Gastrocnemius medialis (tissue), 4 donors: ENCODE data around the gene APBA1. TPM values are rescaled to one million over a fixed set of nuclear protein-coding genes. Genes with fewer than 3 reads are reported as not detected.
A peak's percentile ranks its signal among the peaks of the same experiment; 100 is the strongest.

Experiments used
- ATAC-seq, 2 donors: fragments of 150-250 bp; one replicate each; pipeline ENCODE4 v1.9.1; 2016
- DNase-seq, 2 donors: peaks; one replicate each; pipeline ENCODE4 v3.0.0-alpha.2; 2019
- H3K27ac ChIP-seq, 4 donors: fragments of 200-600 bp; sonication (generic); 1 replicate in 1 of 4; 2 replicates in 3 of 4; pipeline ENCODE4 v1.5.1; 2016 to 2018; ENCODE audit warnings: mild to moderate bottlenecking in 2 of 4, moderate library complexity in 1 of 4
- H3K27me3 ChIP-seq, 3 donors: fragments of 200-600 bp; sonication (generic) in 2 of 3; 1 replicate in 1 of 3; 2 replicates in 2 of 3; pipeline versions ENCODE4 v1.5.1 to v1.6.0; 2016 to 2019; ENCODE audit warnings: mild to moderate bottlenecking in 1 of 3, moderate library complexity in 1 of 3
- H3K36me3 ChIP-seq, 2 donors: fragments of 200-600 bp; sonication (generic) in 1 of 2; one replicate each; pipeline ENCODE4 v1.5.1; 2017 to 2018
- H3K4me1 ChIP-seq, 2 donors: fragments of 200-600 bp; sonication (generic) in 1 of 2; one replicate each; pipeline ENCODE4 v1.5.1; 2016 to 2017; ENCODE audit warnings: mild to moderate bottlenecking in 2 of 2
- H3K4me3 ChIP-seq, 4 donors: fragments of 200-600 bp; sonication (generic) in 3 of 4; 1 replicate in 1 of 4; 2 replicates in 3 of 4; pipeline ENCODE4 v1.5.1; 2016 to 2019; ENCODE audit warnings: mild to moderate bottlenecking in 2 of 4
- H3K9me3 ChIP-seq, 3 donors: fragments of 200-600 bp; sonication (generic) in 2 of 3; 1 replicate in 1 of 3; 2 replicates in 2 of 3; pipeline ENCODE4 v1.5.1; 2016 to 2019
- POLR2A ChIP-seq, 2 donors: fragments of 450-650 bp; IDR thresholded peaks; one replicate each; pipeline ENCODE4 v1.6.1; 2017; ENCODE audit warnings: antibody characterized with exemption in 2 of 2, mild to moderate bottlenecking in 2 of 2, moderate library complexity in 2 of 2
- in situ Hi-C, 4 donors: fragments of 200-750 bp; cut with MboI; loops; one replicate each; pipeline versions ENCODE4 v1.15.0 to v1.8.0; 2017; ENCODE audit warnings: low sequenced_read_pairs in 4 of 4
- intact Hi-C: fragments of 100-400 bp; cut with DNase I; formaldehyde crosslinking; loops from one replicate; pipeline ENCODE4 v1.15.1; 2023; ENCODE audit warnings: low total_unique reads
- total RNA-seq, 4 donors: library from RNA; depleted of rRNA; stranded (reverse); fragments of >200 nt; gene quantifications; one replicate each; pipeline versions ENCODE4 v1.1.0 to v1.2.3, GENCODE V29; 2016
- TF ChIP-seq, protein P1 (sequence below), 5 experiments: fragments of 450-650 bp in 3 of 5; fragments of 200-600 bp in 2 of 5; sonication (generic) in 2 of 5; IDR thresholded peaks in 4 of 5; conservative IDR thresholded peaks in 1 of 5; 1 replicate in 4 of 5; 2 replicates in 1 of 5; pipeline ENCODE4 v1.5.1; 2016 to 2019; ENCODE audit warnings: antibody characterized with exemption in 5 of 5, mild to moderate bottlenecking in 3 of 5, moderate library complexity in 3 of 5

Gene APBA1
- total RNA-seq, 4 donors from 2014 or later, result 0.61 to 2.3 (median 1.4) TPM

DNA sequence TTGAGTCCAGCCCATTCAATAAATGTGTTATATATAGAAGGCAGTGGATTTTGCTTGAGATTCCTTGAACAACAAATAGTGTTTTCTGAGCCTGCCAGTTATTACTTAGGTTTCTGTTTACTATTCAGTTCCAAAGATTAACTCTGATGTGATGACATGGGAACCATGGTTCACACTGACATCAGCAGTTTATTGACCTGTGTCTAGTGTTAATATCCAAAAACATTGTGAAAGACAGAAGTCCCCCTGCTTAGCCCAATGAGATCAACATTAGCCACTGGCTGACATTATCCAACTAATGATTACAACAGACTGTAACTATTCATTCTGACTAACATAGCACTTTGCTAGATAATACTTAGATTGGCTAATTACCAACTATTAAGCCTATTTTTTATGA lies 14.9 kb downstream of the APBA1 start:
- ATAC-seq (peak in 1 of 2 donors; percentile 33), DNase-seq (no peak)
- H3K36me3 ChIP-seq, result no peaks in the 10 kb centered on the region
- intact Hi-C loops, result no loop called here
- in situ Hi-C loops, result loop anchor here in 1 of 4 donors (25.0 kb wide), 1 partner anchor 230 kb away; no protein-coding TSS in a partner anchor
- no peaks in the 10 kb centered on the region for H3K27me3 ChIP-seq
- no peak overlapping the region for H3K27ac ChIP-seq
- H3K4me3 ChIP-seq, result no peak overlapping the region
- H3K9me3 ChIP-seq, result no peaks in the 10 kb centered on the region
- no peaks in the 10 kb centered on the region for H3K4me1 ChIP-seq
- TF ChIP-seq POLR2A (IDR thresholded peaks at IDR 0.05), result no peak
- TF ChIP-seq, protein P1, sequence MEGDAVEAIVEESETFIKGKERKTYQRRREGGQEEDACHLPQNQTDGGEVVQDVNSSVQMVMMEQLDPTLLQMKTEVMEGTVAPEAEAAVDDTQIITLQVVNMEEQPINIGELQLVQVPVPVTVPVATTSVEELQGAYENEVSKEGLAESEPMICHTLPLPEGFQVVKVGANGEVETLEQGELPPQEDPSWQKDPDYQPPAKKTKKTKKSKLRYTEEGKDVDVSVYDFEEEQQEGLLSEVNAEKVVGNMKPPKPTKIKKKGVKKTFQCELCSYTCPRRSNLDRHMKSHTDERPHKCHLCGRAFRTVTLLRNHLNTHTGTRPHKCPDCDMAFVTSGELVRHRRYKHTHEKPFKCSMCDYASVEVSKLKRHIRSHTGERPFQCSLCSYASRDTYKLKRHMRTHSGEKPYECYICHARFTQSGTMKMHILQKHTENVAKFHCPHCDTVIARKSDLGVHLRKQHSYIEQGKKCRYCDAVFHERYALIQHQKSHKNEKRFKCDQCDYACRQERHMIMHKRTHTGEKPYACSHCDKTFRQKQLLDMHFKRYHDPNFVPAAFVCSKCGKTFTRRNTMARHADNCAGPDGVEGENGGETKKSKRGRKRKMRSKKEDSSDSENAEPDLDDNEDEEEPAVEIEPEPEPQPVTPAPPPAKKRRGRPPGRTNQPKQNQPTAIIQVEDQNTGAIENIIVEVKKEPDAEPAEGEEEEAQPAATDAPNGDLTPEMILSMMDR (IDR thresholded peaks at IDR 0.05 in 4 of 5, conservative IDR thresholded peaks at IDR 0.05 in 1 of 5), result no peak

DNA sequence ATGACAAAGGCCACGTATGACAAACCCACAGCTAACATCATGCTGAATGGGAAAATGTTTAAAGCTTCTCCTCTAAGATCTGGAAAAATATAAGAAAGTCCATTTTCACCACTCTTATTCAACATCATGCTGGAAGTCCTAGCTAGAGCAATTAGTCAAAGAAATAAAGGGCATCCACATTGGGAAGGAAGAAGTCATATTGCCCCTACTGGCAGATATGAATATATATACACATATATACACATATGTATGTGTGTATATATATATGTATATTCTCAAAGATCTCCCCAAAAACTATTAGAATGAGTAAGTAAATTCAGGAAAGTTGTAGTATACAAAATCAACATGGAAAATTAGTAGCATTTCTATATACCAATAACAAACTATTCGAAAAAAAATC lies 17.1 kb downstream of the APBA1 start:
- intact Hi-C loops, result no loop called here

DNA sequence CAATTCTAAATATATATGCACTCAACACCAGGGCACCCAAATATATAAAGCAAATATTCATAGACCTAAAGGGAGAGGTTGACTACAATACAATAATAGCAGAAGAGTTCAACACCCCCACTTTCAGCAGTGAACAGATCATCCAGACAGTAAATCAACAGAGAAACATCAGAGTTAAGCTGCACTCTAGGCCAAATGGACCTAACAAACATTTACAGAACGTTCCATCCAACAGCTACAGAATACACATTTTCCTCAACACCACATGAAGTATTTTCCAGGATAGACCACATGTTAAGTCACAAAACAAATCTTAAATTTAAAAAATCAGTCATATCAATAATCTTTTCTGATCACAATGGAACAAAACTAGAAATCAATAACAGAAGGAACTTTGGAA lies 18.9 kb downstream of the APBA1 start:
- ATAC-seq (no peak), DNase-seq (no peak)
- Histone ChIP-seq H3K27ac (no peak overlapping the region), H3K36me3 (no peaks in the 10 kb centered on the region), H3K4me1 (no peaks in the 10 kb centered on the region), H3K4me3 (no peak overlapping the region), H3K27me3 (no peaks in the 10 kb centered on the region), H3K9me3 (no peaks in the 10 kb centered on the region)
- no peak for TF ChIP-seq POLR2A (IDR thresholded peaks at IDR 0.05)
- TF ChIP-seq, protein P1 (IDR thresholded peaks at IDR 0.05 in 4 of 5, conservative IDR thresholded peaks at IDR 0.05 in 1 of 5), result no peak
- in situ Hi-C loops, result loop anchor here in 1 of 4 donors (25.0 kb wide), 1 partner anchor 234 kb away; no protein-coding TSS in a partner anchor
- intact Hi-C loops, result no loop called here

More for the DNA sequence above, 17.1 kb downstream of the APBA1 start:
- Histone ChIP-seq H3K27me3 (no peaks in the 10 kb centered on the region), H3K4me3 (no peak overlapping the region), H3K27ac (no peak overlapping the region), H3K9me3 (no peaks in the 10 kb centered on the region), H3K4me1 (no peaks in the 10 kb centered on the region), H3K36me3 (no peaks in the 10 kb centered on the region)
- DNase-seq, result no peak
- in situ Hi-C loops, result loop anchor here in 1 of 4 donors (25.0 kb wide), 1 partner anchor 232 kb away; no protein-coding TSS in a partner anchor
- no peak for ATAC-seq
- no peak for TF ChIP-seq POLR2A (IDR thresholded peaks at IDR 0.05)
- TF ChIP-seq, protein P1 (IDR thresholded peaks at IDR 0.05 in 4 of 5, conservative IDR thresholded peaks at IDR 0.05 in 1 of 5), result no peak

DNA sequence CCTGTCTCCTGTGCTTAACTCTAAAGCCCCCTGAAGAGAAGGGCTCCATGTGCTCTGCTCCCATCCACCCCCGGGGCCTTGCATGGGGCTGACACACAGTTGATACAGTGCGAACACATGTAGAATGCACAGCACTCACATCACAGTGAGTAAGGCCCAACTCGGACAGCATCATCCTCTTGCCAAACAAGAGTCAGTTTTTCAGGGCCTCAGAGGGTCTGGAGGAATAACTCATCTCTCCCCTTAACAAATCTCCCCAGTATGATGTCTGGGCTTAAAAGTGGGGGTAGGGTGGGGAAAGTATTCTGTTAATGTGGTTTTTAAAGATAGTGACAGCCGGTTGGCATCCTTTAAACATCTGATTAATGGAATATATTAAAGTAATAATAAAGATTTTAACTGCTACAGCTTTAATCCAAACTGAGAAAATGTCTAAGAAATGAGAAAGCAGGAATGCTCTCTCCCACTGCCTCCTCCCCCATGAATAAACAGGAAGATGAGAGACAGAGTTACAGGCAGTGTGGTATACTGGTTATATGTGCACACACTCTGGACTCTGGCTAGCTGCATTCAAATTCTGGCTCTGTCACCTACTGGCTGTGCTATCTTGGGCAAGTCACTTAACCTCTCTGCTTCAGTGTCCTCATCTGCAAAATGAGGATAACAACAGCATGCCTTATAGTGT lies 22.5 kb downstream of the APBA1 start:
- in situ Hi-C loops, result loop anchor here in 1 of 4 donors (25.0 kb wide), 1 partner anchor 238 kb away; no protein-coding TSS in a partner anchor

More for the DNA sequence above, 22.5 kb downstream of the APBA1 start:
- Histone ChIP-seq H3K27me3 (no peaks in the 10 kb centered on the region), H3K4me3 (no peak overlapping the region), H3K9me3 (no peaks in the 10 kb centered on the region), H3K27ac (no peak overlapping the region), H3K4me1 (no peaks in the 10 kb centered on the region), H3K36me3 (no peaks in the 10 kb centered on the region)
- TF ChIP-seq, protein P1 (IDR thresholded peaks at IDR 0.05 in 4 of 5, conservative IDR thresholded peaks at IDR 0.05 in 1 of 5), result no peak
- TF ChIP-seq POLR2A (IDR thresholded peaks at IDR 0.05), result no peak
- no peak for ATAC-seq
- intact Hi-C loops, result no loop called here
- DNase-seq, result no peak
